WTC11 (cell line): ENCODE measurements around the gene CIAO2A. TPM values are rescaled to one million over a fixed set of nuclear protein-coding genes. Genes with fewer than 3 reads are reported as not detected.
"Not testable (repeated sequence)": the region's sequence is repeated elsewhere in the genome, so short reads cannot be mapped to it uniquely, and the experiment has no call there.

Experiments
- ATAC-seq: fragments of 200-7000 bp; cut with Tn5 transposase; 2 replicates; pipeline ENCODE4 v1.10.0; 2021; ENCODE audit warnings: mild to moderate bottlenecking, moderate library complexity
- CTCF ChIA-PET: fragments of 300-600 bp; sonication (Branson Sonifier 250); formaldehyde crosslinking; loops from one replicate; lab custom pipeline; 2021; ENCODE audit warnings: antibody characterized with exemption; lab: Charles Lee
- POLR2A ChIA-PET: fragments of 350-600 bp; sonication (Branson Sonifier 250); formaldehyde crosslinking; loops from one replicate; lab custom pipeline; 2021; ENCODE audit warnings: antibody characterized with exemption; lab: Charles Lee
- DNase-seq: peaks from one replicate; pipeline ENCODE4 v3.0.0; 2021; ENCODE audit warnings: low spot score
- H3K27ac Mint-ChIP-seq: 2 replicates; pipeline ENCODE4 v1.8.0; 2021; ENCODE audit warnings: mixed read lengths
- H3K27me3 Mint-ChIP-seq: 2 replicates; pipeline ENCODE4 v1.8.0; 2021; ENCODE audit warnings: low read depth, mild to moderate bottlenecking, moderate library complexity, mixed read lengths
- H3K36me3 Mint-ChIP-seq: 2 replicates; pipeline ENCODE4 v1.8.0; 2021; ENCODE audit warnings: mixed read lengths
- H3K4me1 Mint-ChIP-seq: 2 replicates; pipeline ENCODE4 v1.8.0; 2022; ENCODE audit warnings: mixed read lengths
- H3K4me3 Mint-ChIP-seq: 2 replicates; pipeline ENCODE4 v1.8.0; 2021; ENCODE audit warnings: mild to moderate bottlenecking, moderate library complexity, mixed read lengths
- H3K9me3 Mint-ChIP-seq: 2 replicates; pipeline ENCODE4 v1.8.0; 2021; ENCODE audit warnings: mixed read lengths
- CREM ChIP-seq: sonication (generic); formaldehyde crosslinking; IDR thresholded peaks from 2 replicates; pipeline ENCODE4 v1.8.1; 2022; ENCODE audit warnings: mild to moderate bottlenecking, missing genetic modification reagents, moderate library complexity
- FOXJ3 ChIP-seq: sonication (generic); formaldehyde crosslinking; IDR thresholded peaks from 2 replicates; pipeline ENCODE4 v1.9.0; 2021; ENCODE audit warnings: missing genetic modification reagents, mild to moderate bottlenecking, borderline replicate concordance
- GABPB1 ChIP-seq: sonication (generic); formaldehyde crosslinking; IDR thresholded peaks from 2 replicates; pipeline ENCODE4 v1.8.1; 2023; ENCODE audit warnings: mild to moderate bottlenecking, missing genetic modification reagents
- IRF2 ChIP-seq: sonication (generic); formaldehyde crosslinking; IDR thresholded peaks from 2 replicates; pipeline ENCODE4 v1.8.0; 2022; ENCODE audit warnings: low read depth, missing genetic modification reagents, borderline replicate concordance
- TCF7 ChIP-seq: sonication (generic); formaldehyde crosslinking; IDR thresholded peaks from 2 replicates; pipeline ENCODE4 v1.8.0; 2022; ENCODE audit warnings: mild to moderate bottlenecking, low read depth, missing genetic modification reagents, moderate library complexity
- TEAD1 ChIP-seq: sonication (generic); formaldehyde crosslinking; IDR thresholded peaks from 2 replicates; pipeline ENCODE4 v1.8.0; 2022; ENCODE audit warnings: mild to moderate bottlenecking, missing genetic modification reagents
- ZNF121 ChIP-seq: sonication (generic); formaldehyde crosslinking; IDR thresholded peaks from 2 replicates; pipeline ENCODE4 v1.8.0; 2023; ENCODE audit warnings: missing genetic modification reagents
- total RNA-seq: library from RNA; stranded (reverse); gene quantifications from 3 replicates; pipeline ENCODE4 v1.2.3, GENCODE V29; 2021
- TF ChIP-seq, protein P1 (sequence below): sonication (generic); formaldehyde crosslinking; IDR thresholded peaks from 2 replicates; pipeline ENCODE4 v1.8.0; 2023; ENCODE audit warnings: missing genetic modification reagents, mild to moderate bottlenecking, borderline replicate concordance
- TF ChIP-seq, protein P2 (sequence below): sonication (generic); formaldehyde crosslinking; IDR thresholded peaks from 2 replicates; pipeline ENCODE4 v1.8.0; 2022; ENCODE audit warnings: missing genetic modification reagents
- TF ChIP-seq, protein P3 (sequence below): sonication (generic); formaldehyde crosslinking; IDR thresholded peaks from 2 replicates; pipeline ENCODE4 v1.8.1; 2022; ENCODE audit warnings: low read depth, missing genetic modification reagents, borderline replicate concordance

The CIAO2A gene
- total RNA-seq, 1 experiment from 2014 or later = 73.6 TPM

DNA sequence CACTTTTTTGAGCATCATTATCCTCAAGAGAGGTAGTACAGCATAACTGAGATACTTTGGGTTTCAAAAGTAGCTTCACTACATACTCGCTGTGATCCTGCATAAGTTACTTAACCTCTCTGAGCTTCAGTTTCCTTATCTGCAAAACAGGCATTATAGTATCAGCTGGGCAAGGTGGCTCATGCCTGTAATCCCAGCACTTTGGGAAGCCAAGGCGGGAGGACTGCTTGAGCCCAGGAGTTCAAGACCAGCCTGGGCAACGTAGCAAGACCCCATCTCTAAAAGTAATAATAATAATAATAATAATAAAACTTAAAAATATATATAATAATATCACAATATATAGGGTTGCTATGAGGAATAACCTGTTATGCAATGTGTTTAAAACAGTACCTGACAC is 10.9 kb downstream of the CIAO2A start:
- Mint-ChIP-seq H3K4me3 (no peak overlapping the region), H3K27me3 (no peaks in the 10 kb centered on the region), H3K4me1 (no peaks in the 10 kb centered on the region), H3K27ac (no peak overlapping the region), H3K9me3 (peaks cover under 1% of the 10 kb centered on the region), H3K36me3 (peaks cover 23% of the 10 kb centered on the region)
- CTCF ChIA-PET = interaction anchor here (1.6 kb wide), 1 partner anchor 14 kb away, joined by 3 read pairs; no protein-coding TSS in a partner anchor
- ATAC-seq = no peak
- TF ChIP-seq ZNF121 (peak; percentile 61; the same call in 1 of the 2 replicates), TCF7 (CRISPR knock-in tag) (no peak)
- no peak for DNase-seq
- POLR2A ChIA-PET = no interaction called here

DNA sequence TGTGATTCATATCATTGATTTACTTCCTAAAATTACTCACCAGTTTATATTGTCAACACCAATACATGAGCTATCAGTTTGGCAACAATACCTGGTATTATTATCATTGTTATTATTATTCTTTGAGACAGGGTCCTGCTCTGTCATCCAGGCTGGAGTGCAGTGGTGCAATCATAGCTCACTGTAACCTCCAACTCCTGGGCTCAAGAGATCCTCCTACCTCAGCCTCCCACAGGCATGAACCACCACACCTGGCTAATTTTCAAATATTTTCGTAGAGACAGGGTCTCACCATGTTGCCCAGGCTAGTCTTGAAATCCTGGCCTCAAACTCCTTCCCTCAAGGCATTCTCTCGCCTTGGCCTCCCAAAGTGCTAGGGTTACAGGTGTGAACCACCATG is 20.1 kb downstream of the CIAO2A start:
- CTCF ChIA-PET, POLR2A ChIA-PET, ATAC-seq: not testable (repeated sequence)

DNA sequence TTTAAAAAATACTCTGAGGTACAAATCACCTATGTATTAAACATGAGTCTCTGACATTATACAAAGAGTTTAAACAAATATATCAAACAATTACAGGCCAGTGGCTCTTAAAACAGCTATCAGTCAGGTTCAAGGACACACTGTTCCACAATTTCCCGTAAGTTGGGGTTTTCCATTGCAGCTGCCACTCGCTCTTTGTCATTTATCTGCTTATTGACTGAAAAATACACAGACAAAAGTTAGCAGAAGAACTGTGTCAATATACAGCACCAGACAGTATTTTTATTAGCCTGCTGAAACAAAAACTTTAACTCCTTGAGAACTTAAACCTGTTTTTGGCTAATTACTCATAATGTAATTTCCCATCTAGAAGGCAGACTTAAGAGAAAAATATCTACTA is 20.8 kb downstream of the CIAO2A start:
- ATAC-seq (no peak), DNase-seq (no peak)
- CTCF ChIA-PET = no interaction called here
- no peak for TF ChIP-seq TEAD1
- TF ChIP-seq, protein P1, sequence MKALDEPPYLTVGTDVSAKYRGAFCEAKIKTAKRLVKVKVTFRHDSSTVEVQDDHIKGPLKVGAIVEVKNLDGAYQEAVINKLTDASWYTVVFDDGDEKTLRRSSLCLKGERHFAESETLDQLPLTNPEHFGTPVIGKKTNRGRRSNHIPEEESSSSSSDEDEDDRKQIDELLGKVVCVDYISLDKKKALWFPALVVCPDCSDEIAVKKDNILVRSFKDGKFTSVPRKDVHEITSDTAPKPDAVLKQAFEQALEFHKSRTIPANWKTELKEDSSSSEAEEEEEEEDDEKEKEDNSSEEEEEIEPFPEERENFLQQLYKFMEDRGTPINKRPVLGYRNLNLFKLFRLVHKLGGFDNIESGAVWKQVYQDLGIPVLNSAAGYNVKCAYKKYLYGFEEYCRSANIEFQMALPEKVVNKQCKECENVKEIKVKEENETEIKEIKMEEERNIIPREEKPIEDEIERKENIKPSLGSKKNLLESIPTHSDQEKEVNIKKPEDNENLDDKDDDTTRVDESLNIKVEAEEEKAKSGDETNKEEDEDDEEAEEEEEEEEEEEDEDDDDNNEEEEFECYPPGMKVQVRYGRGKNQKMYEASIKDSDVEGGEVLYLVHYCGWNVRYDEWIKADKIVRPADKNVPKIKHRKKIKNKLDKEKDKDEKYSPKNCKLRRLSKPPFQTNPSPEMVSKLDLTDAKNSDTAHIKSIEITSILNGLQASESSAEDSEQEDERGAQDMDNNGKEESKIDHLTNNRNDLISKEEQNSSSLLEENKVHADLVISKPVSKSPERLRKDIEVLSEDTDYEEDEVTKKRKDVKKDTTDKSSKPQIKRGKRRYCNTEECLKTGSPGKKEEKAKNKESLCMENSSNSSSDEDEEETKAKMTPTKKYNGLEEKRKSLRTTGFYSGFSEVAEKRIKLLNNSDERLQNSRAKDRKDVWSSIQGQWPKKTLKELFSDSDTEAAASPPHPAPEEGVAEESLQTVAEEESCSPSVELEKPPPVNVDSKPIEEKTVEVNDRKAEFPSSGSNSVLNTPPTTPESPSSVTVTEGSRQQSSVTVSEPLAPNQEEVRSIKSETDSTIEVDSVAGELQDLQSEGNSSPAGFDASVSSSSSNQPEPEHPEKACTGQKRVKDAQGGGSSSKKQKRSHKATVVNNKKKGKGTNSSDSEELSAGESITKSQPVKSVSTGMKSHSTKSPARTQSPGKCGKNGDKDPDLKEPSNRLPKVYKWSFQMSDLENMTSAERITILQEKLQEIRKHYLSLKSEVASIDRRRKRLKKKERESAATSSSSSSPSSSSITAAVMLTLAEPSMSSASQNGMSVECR = no peak
- peak; percentile 56; the same call in 1 of the 2 replicates for TF ChIP-seq GABPB1 (CRISPR knock-in tag)
- TF ChIP-seq, all 79 proteins: peak for 1
- H3K4me3 Mint-ChIP-seq = no peak overlapping the region
- no peaks in the 10 kb centered on the region for H3K27me3 Mint-ChIP-seq
- no peaks in the 10 kb centered on the region for H3K9me3 Mint-ChIP-seq
- no peak overlapping the region for H3K27ac Mint-ChIP-seq
- H3K4me1 Mint-ChIP-seq = 0 out of 2 replicates have a peak, but pooled peaks cover 3% of the 10 kb centered on the region
- H3K36me3 Mint-ChIP-seq = peaks cover 28% of the 10 kb centered on the region
- POLR2A ChIA-PET = no interaction called here

More for the DNA sequence above, 20.1 kb downstream of the CIAO2A start:
- peaks cover 28% of the 10 kb centered on the region for H3K36me3 Mint-ChIP-seq
- H3K27me3 Mint-ChIP-seq, H3K4me1 Mint-ChIP-seq, DNase-seq, H3K27ac Mint-ChIP-seq, H3K9me3 Mint-ChIP-seq, H3K4me3 Mint-ChIP-seq: not testable (repeated sequence)

DNA sequence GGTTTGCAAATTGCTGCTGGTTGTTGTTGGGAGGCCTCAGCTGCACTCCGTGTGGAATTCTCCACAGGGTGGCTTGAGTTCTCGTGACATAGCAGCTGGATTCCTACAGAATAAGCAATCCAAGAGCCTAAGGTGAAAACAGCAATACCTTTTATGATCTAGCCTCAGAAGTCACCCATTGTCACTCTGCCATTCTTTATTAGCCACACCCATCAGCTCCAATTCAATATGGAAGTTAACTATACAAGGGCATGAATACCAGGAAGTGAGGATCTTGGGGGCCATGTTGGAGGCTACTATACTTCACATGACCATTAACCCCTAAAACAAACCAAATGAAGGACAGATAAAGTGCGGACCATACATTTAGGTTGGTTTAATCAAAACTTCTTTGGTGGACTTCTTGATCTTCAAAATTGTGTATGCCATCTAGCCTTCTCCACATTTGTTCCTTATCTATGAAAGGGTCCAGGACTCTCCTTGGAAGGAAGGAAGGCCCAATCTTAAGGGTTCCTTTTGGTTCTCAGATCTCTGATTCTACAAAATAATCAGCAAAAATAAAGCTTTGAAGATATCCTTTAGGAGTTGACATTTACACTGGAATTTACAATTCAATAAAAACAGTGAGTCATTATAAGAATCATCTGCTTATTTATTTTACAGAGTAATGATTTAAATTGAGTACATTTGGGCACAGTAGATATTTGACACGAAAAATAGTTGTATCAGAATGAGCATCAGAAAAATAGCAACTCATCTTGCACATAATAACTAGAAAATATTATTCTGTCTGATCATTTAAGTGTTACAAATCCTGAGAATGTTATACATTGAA is 21.5 kb downstream of the CIAO2A start:
- ChIA-PET CTCF (interaction anchor here (0.9 to 1.7 kb wide), 3 partner anchors 21 to 462 kb away, joined by 3 to 5 read pairs (median 5); partner anchors contain the start of gene CIAO2A), POLR2A (no interaction called here)
- TF ChIP-seq, protein P2, sequence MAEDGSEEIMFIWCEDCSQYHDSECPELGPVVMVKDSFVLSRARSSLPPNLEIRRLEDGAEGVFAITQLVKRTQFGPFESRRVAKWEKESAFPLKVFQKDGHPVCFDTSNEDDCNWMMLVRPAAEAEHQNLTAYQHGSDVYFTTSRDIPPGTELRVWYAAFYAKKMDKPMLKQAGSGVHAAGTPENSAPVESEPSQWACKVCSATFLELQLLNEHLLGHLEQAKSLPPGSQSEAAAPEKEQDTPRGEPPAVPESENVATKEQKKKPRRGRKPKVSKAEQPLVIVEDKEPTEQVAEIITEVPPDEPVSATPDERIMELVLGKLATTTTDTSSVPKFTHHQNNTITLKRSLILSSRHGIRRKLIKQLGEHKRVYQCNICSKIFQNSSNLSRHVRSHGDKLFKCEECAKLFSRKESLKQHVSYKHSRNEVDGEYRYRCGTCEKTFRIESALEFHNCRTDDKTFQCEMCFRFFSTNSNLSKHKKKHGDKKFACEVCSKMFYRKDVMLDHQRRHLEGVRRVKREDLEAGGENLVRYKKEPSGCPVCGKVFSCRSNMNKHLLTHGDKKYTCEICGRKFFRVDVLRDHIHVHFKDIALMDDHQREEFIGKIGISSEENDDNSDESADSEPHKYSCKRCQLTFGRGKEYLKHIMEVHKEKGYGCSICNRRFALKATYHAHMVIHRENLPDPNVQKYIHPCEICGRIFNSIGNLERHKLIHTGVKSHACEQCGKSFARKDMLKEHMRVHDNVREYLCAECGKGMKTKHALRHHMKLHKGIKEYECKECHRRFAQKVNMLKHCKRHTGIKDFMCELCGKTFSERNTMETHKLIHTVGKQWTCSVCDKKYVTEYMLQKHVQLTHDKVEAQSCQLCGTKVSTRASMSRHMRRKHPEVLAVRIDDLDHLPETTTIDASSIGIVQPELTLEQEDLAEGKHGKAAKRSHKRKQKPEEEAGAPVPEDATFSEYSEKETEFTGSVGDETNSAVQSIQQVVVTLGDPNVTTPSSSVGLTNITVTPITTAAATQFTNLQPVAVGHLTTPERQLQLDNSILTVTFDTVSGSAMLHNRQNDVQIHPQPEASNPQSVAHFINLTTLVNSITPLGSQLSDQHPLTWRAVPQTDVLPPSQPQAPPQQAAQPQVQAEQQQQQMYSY (CRISPR knock-in tag) = no peak
- TF ChIP-seq CREM (CRISPR knock-in tag) (no peak), FOXJ3 (CRISPR knock-in tag) (no peak), IRF2 (CRISPR knock-in tag) (no peak)
- TF ChIP-seq, protein P3, sequence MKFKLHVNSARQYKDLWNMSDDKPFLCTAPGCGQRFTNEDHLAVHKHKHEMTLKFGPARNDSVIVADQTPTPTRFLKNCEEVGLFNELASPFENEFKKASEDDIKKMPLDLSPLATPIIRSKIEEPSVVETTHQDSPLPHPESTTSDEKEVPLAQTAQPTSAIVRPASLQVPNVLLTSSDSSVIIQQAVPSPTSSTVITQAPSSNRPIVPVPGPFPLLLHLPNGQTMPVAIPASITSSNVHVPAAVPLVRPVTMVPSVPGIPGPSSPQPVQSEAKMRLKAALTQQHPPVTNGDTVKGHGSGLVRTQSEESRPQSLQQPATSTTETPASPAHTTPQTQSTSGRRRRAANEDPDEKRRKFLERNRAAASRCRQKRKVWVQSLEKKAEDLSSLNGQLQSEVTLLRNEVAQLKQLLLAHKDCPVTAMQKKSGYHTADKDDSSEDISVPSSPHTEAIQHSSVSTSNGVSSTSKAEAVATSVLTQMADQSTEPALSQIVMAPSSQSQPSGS (CRISPR knock-in tag) = no peak
- H3K4me1 Mint-ChIP-seq = 0 out of 2 replicates have a peak, but pooled peaks cover 4% of the 10 kb centered on the region
- H3K4me3 Mint-ChIP-seq = no peak overlapping the region
- no peaks in the 10 kb centered on the region for H3K27me3 Mint-ChIP-seq
- no peak overlapping the region for H3K27ac Mint-ChIP-seq
- H3K9me3 Mint-ChIP-seq = no peaks in the 10 kb centered on the region
- H3K36me3 Mint-ChIP-seq = peaks cover 28% of the 10 kb centered on the region
- no peak for ATAC-seq
- DNase-seq = no peak
